PC-3 (cell line): ENCODE data around the gene HDAC4.

Source experiments
- CTCF ChIP-seq: fragments of 300-600 bp; sonication (generic); conservative IDR thresholded peaks from 2 replicates; pipeline ENCODE4 v1.5.1; 2017; ENCODE audit warnings: antibody characterized with exemption, low read depth, mild to moderate bottlenecking, low read length
- EZH2 ChIP-seq: fragments of 300-600 bp; sonication (generic); IDR thresholded peaks from one replicate; pipeline ENCODE4 v1.6.1; 2017; ENCODE audit warnings: antibody characterized with exemption, mild to moderate bottlenecking, low read length; ENCODE audit not compliant: unreplicated experiment

- TF ChIP-seq EZH2 (no peak), CTCF (no peak)
Measured at GRCh38 chr2:239154971-239155805, 245.6 kb downstream of the HDAC4 start.
